Measurements from ENCODE around the gene UTS2R. TPM values are rescaled to one million over a fixed set of nuclear protein-coding genes. Genes with fewer than 3 reads are reported as not detected.
"Not testable (repeated sequence)": the region's sequence is repeated elsewhere in the genome, so short reads cannot be mapped to it uniquely, and the experiment has no call there.

Gene UTS2R
- total RNA-seq, 4 donors from 2014 or later = not detected

- intact Hi-C loops (cut with DNase I) = no loop called here
Observed at GRCh38 chr17:82410014-82410716, 38.6 kb downstream of the UTS2R start.

GRCh38 chr17:82411396-82412053 lies 40.0 kb downstream of the UTS2R start:
- Histone ChIP-seq H3K4me1 (peaks cover 6 to 10% (median 9%) of the 10 kb centered on the region in 4 donors), H3K27me3 (no peaks in the 10 kb centered on the region), H3K27ac (replicated peaks in 1 of 4) (no peak overlapping the region), H3K4me3 (no peak overlapping the region), H3K9me3 (no peaks in the 10 kb centered on the region), H3K36me3 (peaks cover 0 to 55% (median 22%) of the 10 kb centered on the region in 4 donors)
- TF ChIP-seq POLR2A (IDR thresholded peaks at IDR 0.05; ENCODE audit: low read depth) (no peak), EP300 (IDR thresholded peaks at IDR 0.05) (no peak), POLR2AphosphoS5 (IDR thresholded peaks at IDR 0.05) (no peak), CTCF (IDR thresholded peaks at IDR 0.05) (no peak)
- intact Hi-C loops (cut with DNase I) = no loop called here
- no peak for DNase-seq (ENCODE audit: extremely low spot score)
- WGBS = 92% methylated on average over 23 of the region's 24 CpGs

More at GRCh38 chr17:82410014-82410716, 38.6 kb downstream of the UTS2R start:
- Histone ChIP-seq H3K9me3 (no peaks in the 10 kb centered on the region), H3K36me3 (peaks cover 0 to 65% (median 27%) of the 10 kb centered on the region in 4 donors), H3K27ac (replicated peaks in 1 of 4) (no peak overlapping the region), H3K27me3 (no peaks in the 10 kb centered on the region), H3K4me1 (peaks cover 6 to 10% (median 9%) of the 10 kb centered on the region in 4 donors), H3K4me3 (no peak overlapping the region)
- 88% methylated on average over 13 of the region's 14 CpGs for WGBS
- TF ChIP-seq CTCF (IDR thresholded peaks at IDR 0.05) (no peak), POLR2AphosphoS5 (IDR thresholded peaks at IDR 0.05) (no peak), POLR2A (IDR thresholded peaks at IDR 0.05; ENCODE audit: low read depth) (no peak), EP300 (IDR thresholded peaks at IDR 0.05) (no peak)
- no peak for DNase-seq (ENCODE audit: extremely low spot score)

GRCh38 chr17:82412081-82412480 lies 40.5 kb downstream of the UTS2R start:
- H3K9me3 ChIP-seq; H3K27ac ChIP-seq (replicated peaks in 1 of 4); H3K27me3 ChIP-seq; DNase-seq (ENCODE audit: extremely low spot score); H3K4me3 ChIP-seq; intact Hi-C loops (cut with DNase I): not testable (repeated sequence)
- H3K36me3 ChIP-seq = peaks cover 0 to 50% (median 22%) of the 10 kb centered on the region in 4 donors
- peaks cover 6 to 10% (median 8%) of the 10 kb centered on the region in 4 donors for H3K4me1 ChIP-seq
- WGBS = 94% methylated on average over 16 of the region's 16 CpGs

- no peak for DNase-seq (ENCODE audit: extremely low spot score)
- intact Hi-C loops (cut with DNase I) = no loop called here
- no peak overlapping the region for H3K4me3 ChIP-seq
- no peaks in the 10 kb centered on the region for H3K9me3 ChIP-seq
- H3K27me3 ChIP-seq = no peaks in the 10 kb centered on the region
- peaks cover 0 to 42% (median 19%) of the 10 kb centered on the region in 4 donors for H3K36me3 ChIP-seq
- WGBS = 85% methylated on average over 29 of the region's 29 CpGs
- H3K27ac ChIP-seq (replicated peaks in 1 of 4) = no peak overlapping the region
- peaks cover 9 to 18% (median 14%) of the 10 kb centered on the region in 4 donors for H3K4me1 ChIP-seq
- no peak for TF ChIP-seq CTCF (IDR thresholded peaks at IDR 0.05)
- TF ChIP-seq POLR2A (IDR thresholded peaks at IDR 0.05; ENCODE audit: low read depth) = no peak
- no peak for TF ChIP-seq POLR2AphosphoS5 (IDR thresholded peaks at IDR 0.05)
- no peak for TF ChIP-seq EP300 (IDR thresholded peaks at IDR 0.05)
Observed at GRCh38 chr17:82412535-82413520, 41.3 kb downstream of the UTS2R start.

All from esophagus muscularis mucosa (tissue), 4 donors.